ENCODE data around the gene TRIM37.

TRIM37 gene

GRCh38 chr17:59010026-59010425 lies 96.7 kb downstream of the TRIM37 start:
- Histone ChIP-seq H3K27ac (replicated peaks) (no peak overlapping the region), H3K27me3 (ENCODE audit: insufficient read depth, poor library complexity, severe bottlenecking) (no peaks in the 10 kb centered on the region), H3K4me3 (replicated peaks; ENCODE audit: insufficient read depth, low read length) (no peak overlapping the region)
- no peak for TF ChIP-seq SPI1 (IDR thresholded peaks at IDR 0.05; ENCODE audit: borderline replicate concordance, low read depth)
- no peak for TF ChIP-seq POLR2AphosphoS5 (IDR thresholded peaks at IDR 0.05; ENCODE audit: low read depth)
- TF ChIP-seq GABPA (IDR thresholded peaks at IDR 0.05; ENCODE audit: low read depth): no peak
- TF ChIP-seq REST (IDR thresholded peaks at IDR 0.05; ENCODE audit: insufficient replicate concordance, low read depth): no peak
- TF ChIP-seq, protein P1, sequence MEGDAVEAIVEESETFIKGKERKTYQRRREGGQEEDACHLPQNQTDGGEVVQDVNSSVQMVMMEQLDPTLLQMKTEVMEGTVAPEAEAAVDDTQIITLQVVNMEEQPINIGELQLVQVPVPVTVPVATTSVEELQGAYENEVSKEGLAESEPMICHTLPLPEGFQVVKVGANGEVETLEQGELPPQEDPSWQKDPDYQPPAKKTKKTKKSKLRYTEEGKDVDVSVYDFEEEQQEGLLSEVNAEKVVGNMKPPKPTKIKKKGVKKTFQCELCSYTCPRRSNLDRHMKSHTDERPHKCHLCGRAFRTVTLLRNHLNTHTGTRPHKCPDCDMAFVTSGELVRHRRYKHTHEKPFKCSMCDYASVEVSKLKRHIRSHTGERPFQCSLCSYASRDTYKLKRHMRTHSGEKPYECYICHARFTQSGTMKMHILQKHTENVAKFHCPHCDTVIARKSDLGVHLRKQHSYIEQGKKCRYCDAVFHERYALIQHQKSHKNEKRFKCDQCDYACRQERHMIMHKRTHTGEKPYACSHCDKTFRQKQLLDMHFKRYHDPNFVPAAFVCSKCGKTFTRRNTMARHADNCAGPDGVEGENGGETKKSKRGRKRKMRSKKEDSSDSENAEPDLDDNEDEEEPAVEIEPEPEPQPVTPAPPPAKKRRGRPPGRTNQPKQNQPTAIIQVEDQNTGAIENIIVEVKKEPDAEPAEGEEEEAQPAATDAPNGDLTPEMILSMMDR (IDR thresholded peaks at IDR 0.05; ENCODE audit: insufficient read depth, low read length): no peak
- no peak for DNase-seq (ENCODE audit: low read depth in 1 of 2, low spot score in 1 of 2)

- Histone ChIP-seq H3K27ac (replicated peaks) (no peak overlapping the region), H3K4me3 (replicated peaks; ENCODE audit: insufficient read depth, low read length) (no peak overlapping the region), H3K27me3 (ENCODE audit: insufficient read depth, poor library complexity, severe bottlenecking) (no peaks in the 10 kb centered on the region)
- TF ChIP-seq SPI1 (IDR thresholded peaks at IDR 0.05; ENCODE audit: borderline replicate concordance, low read depth) (no peak), REST (IDR thresholded peaks at IDR 0.05; ENCODE audit: insufficient replicate concordance, low read depth) (no peak), GABPA (IDR thresholded peaks at IDR 0.05; ENCODE audit: low read depth) (no peak), POLR2AphosphoS5 (IDR thresholded peaks at IDR 0.05; ENCODE audit: low read depth) (no peak)
- TF ChIP-seq, protein P1 (IDR thresholded peaks at IDR 0.05; ENCODE audit: insufficient read depth, low read length): no peak
- no peak for DNase-seq (ENCODE audit: low read depth in 1 of 2, low spot score in 1 of 2)
These were observed 97.9 kb downstream of the TRIM37 start for GRCh38 chr17:59008737-59009136.

GRCh38 chr17:59007995-59008394 lies 98.7 kb downstream of the TRIM37 start:
- TF ChIP-seq POLR2AphosphoS5 (IDR thresholded peaks at IDR 0.05; ENCODE audit: low read depth) (no peak), SPI1 (IDR thresholded peaks at IDR 0.05; ENCODE audit: borderline replicate concordance, low read depth) (no peak), GABPA (IDR thresholded peaks at IDR 0.05; ENCODE audit: low read depth) (no peak), REST (IDR thresholded peaks at IDR 0.05; ENCODE audit: insufficient replicate concordance, low read depth) (no peak)
- TF ChIP-seq, protein P1 (IDR thresholded peaks at IDR 0.05; ENCODE audit: insufficient read depth, low read length): no peak
- DNase-seq (ENCODE audit: low read depth in 1 of 2, low spot score in 1 of 2): no peak
- no peak overlapping the region for H3K27ac ChIP-seq (replicated peaks)
- no peaks in the 10 kb centered on the region for H3K27me3 ChIP-seq (ENCODE audit: insufficient read depth, poor library complexity, severe bottlenecking)
- no peak overlapping the region for H3K4me3 ChIP-seq (replicated peaks; ENCODE audit: insufficient read depth, low read length)

Measured in HL-60 (cell line).